ENCODE data around the gene SLC15A3. TPM values are rescaled to one million over a fixed set of nuclear protein-coding genes. Genes with fewer than 3 reads are reported as not detected.
A peak's percentile ranks its signal among the peaks of the same experiment; 100 is the strongest.

Gene SLC15A3
- total and polyA plus RNA-seq, 7 experiments from 2014 or later: 0.85 to 101 (median 10.2) TPM

GRCh38 chr11:60924906-60925853, 26.8 kb downstream of the SLC15A3 start:
- Mint-ChIP-seq H3K4me1 (peaks cover 8 to 17% (median 15%) of the 10 kb centered on the region in 7 donors), H3K36me3 (peaks cover 16 to 34% (median 23%) of the 10 kb centered on the region in 5 donors), H3K9me3 (no peaks in the 10 kb centered on the region), H3K27ac (peak overlapping the region in 1 of 9 donors; percentile 61), H3K4me3 (peak overlapping the region; percentile 52 to 76 (median 66)), H3K27me3 (peaks cover 5 to 39% (median 16%) of the 10 kb centered on the region in 5 donors)
- ChIA-PET POLR2A (no interaction called here), CTCF (no interaction called here)
- intact Hi-C loops (cut with micrococcal nuclease): no loop called here
- H3K27ac ChIP-seq (ENCODE audit: low read depth, low read length): no peak overlapping the region
- no peaks in the 10 kb centered on the region for H3K9me3 ChIP-seq (ENCODE audit: control insufficient read depth in 2 of 3, low read length in 3 of 3)
- peak overlapping the region; percentile 41 for H3K4me3 ChIP-seq (ENCODE audit: low read length)
- DNase-seq: no peak
- H3K27me3 ChIP-seq (ENCODE audit: control insufficient read depth in 2 of 2, insufficient read depth in 2 of 2, low read length in 2 of 2): peaks cover 4 to 6% of the 10 kb centered on the region in 2 donors
- peak; percentile 39 for ATAC-seq
- peaks cover 4 to 18% of the 10 kb centered on the region in 2 donors for H3K4me1 ChIP-seq (ENCODE audit: control insufficient read depth in 2 of 2, insufficient read depth in 2 of 2, low read length in 2 of 2)
- peaks cover 7 to 33% (median 14%) of the 10 kb centered on the region in 3 experiments for H3K36me3 ChIP-seq (ENCODE audit: control insufficient read depth in 2 of 3, insufficient read depth in 3 of 3, low read length in 3 of 3)

GRCh38 chr11:60924110-60924905, 27.7 kb downstream of the SLC15A3 start, which contains the start of gene TMEM132A:
TSS of gene TMEM132A (plus strand) at chr11:60924460. CDS start at chr11:60924634, 174 bp downstream.
- CTCF ChIA-PET: interaction anchor here (0.6 to 1.1 kb wide), 2 partner anchors 11 to 206 kb away, joined by 3 to 4 read pairs; partner anchors contain the start of gene TMEM109
- Mint-ChIP-seq H3K4me1 (peaks cover 8 to 17% (median 16%) of the 10 kb centered on the region in 7 donors), H3K36me3 (peaks cover 19 to 42% (median 32%) of the 10 kb centered on the region in 5 donors), H3K27ac (peak within 1 kb of the TSS in 2 of 9 donors; percentile 33 to 61), H3K9me3 (no peaks in the 10 kb centered on the region), H3K27me3 (peaks cover 5 to 30% (median 15%) of the 10 kb centered on the region in 5 donors), H3K4me3 (peak within 1 kb of the TSS; percentile 52 to 80 (median 68))
- H3K4me3 ChIP-seq (ENCODE audit: low read length): peak within 1 kb of the TSS; percentile 43
- H3K27ac ChIP-seq (ENCODE audit: low read depth, low read length): no peak within 1 kb of the TSS
- intact Hi-C loops (cut with micrococcal nuclease): no loop called here
- no peaks in the 10 kb centered on the region for H3K9me3 ChIP-seq (ENCODE audit: control insufficient read depth in 2 of 3, low read length in 3 of 3)
- H3K36me3 ChIP-seq (ENCODE audit: control insufficient read depth in 2 of 3, insufficient read depth in 3 of 3, low read length in 3 of 3): peaks cover 12 to 38% (median 20%) of the 10 kb centered on the region in 3 experiments
- peak; percentile 21 for ATAC-seq
- peaks cover 4 to 6% of the 10 kb centered on the region in 2 donors for H3K27me3 ChIP-seq (ENCODE audit: control insufficient read depth in 2 of 2, insufficient read depth in 2 of 2, low read length in 2 of 2)
- DNase-seq: peak in 3 of 9 donors; percentile 11 to 37 (median 24)
- POLR2A ChIA-PET: interaction anchor here (0.6 to 1.2 kb wide), 4 partner anchors 9 to 183 kb away, joined by 3 to 5 read pairs (median 3); partner anchors contain the start of genes PRPF19 and TMEM109
- H3K4me1 ChIP-seq (ENCODE audit: control insufficient read depth in 2 of 2, insufficient read depth in 2 of 2, low read length in 2 of 2): peaks cover 4 to 18% of the 10 kb centered on the region in 2 donors

- Mint-ChIP-seq H3K9me3 (no peaks in the 10 kb centered on the region), H3K27ac (no peak overlapping the region), H3K4me1 (peaks cover 8 to 19% (median 16%) of the 10 kb centered on the region in 7 donors), H3K27me3 (peaks cover 5 to 28% (median 15%) of the 10 kb centered on the region in 5 donors), H3K36me3 (peaks cover 19 to 43% (median 33%) of the 10 kb centered on the region in 5 donors), H3K4me3 (peak overlapping the region; percentile 42 to 80 (median 56))
- ChIA-PET POLR2A (interaction anchor here (0.8 to 1.2 kb wide), 4 partner anchors 9 to 183 kb away, joined by 3 to 5 read pairs (median 3); partner anchors contain the start of gene TMEM109), CTCF (interaction anchor here (0.6 to 1.1 kb wide), 4 partner anchors 10 to 432 kb away, joined by 3 to 5 read pairs (median 4); partner anchors contain the start of gene TMEM109)
- DNase-seq: no peak
- peaks cover 4 to 6% of the 10 kb centered on the region in 2 donors for H3K27me3 ChIP-seq (ENCODE audit: control insufficient read depth in 2 of 2, insufficient read depth in 2 of 2, low read length in 2 of 2)
- intact Hi-C loops (cut with micrococcal nuclease): loop anchor here in 1 of 2 donors (1.0 kb wide), 1 partner anchor 9 kb away; the partner anchor contains the start of gene TMEM109
- no peak overlapping the region for H3K27ac ChIP-seq (ENCODE audit: low read depth, low read length)
- ATAC-seq: no peak
- peaks cover 4 to 18% of the 10 kb centered on the region in 2 donors for H3K4me1 ChIP-seq (ENCODE audit: control insufficient read depth in 2 of 2, insufficient read depth in 2 of 2, low read length in 2 of 2)
- no peaks in the 10 kb centered on the region for H3K9me3 ChIP-seq (ENCODE audit: control insufficient read depth in 2 of 3, low read length in 3 of 3)
- H3K36me3 ChIP-seq (ENCODE audit: control insufficient read depth in 2 of 3, insufficient read depth in 3 of 3, low read length in 3 of 3): peaks cover 12 to 38% (median 21%) of the 10 kb centered on the region in 3 experiments
- peak overlapping the region; percentile 43 for H3K4me3 ChIP-seq (ENCODE audit: low read length)
Observed at GRCh38 chr11:60923800-60924109, 28.2 kb downstream of the SLC15A3 start.

- Mint-ChIP-seq H3K36me3 (peaks cover 19 to 44% (median 33%) of the 10 kb centered on the region in 5 donors), H3K4me3 (peak overlapping the region in 8 of 10 donors; percentile 37 to 76 (median 65)), H3K27ac (no peak overlapping the region), H3K9me3 (no peaks in the 10 kb centered on the region), H3K4me1 (peaks cover 8 to 19% (median 16%) of the 10 kb centered on the region in 7 donors), H3K27me3 (peaks cover 5 to 28% (median 15%) of the 10 kb centered on the region in 5 donors)
- CTCF ChIA-PET: interaction anchor here (0.6 to 1.1 kb wide), 3 partner anchors 10 to 433 kb away, joined by 3 to 5 read pairs (median 3); partner anchors contain the start of gene TMEM109
- intact Hi-C loops (cut with micrococcal nuclease): loop anchor here in 1 of 2 donors (1.0 kb wide), 1 partner anchor 9 kb away; the partner anchor contains the start of gene TMEM109
- DNase-seq (no peak), ATAC-seq (no peak)
- Histone ChIP-seq H3K36me3 (ENCODE audit: control insufficient read depth in 2 of 3, insufficient read depth in 3 of 3, low read length in 3 of 3) (peaks cover 12 to 38% (median 25%) of the 10 kb centered on the region in 3 experiments), H3K27ac (ENCODE audit: low read depth, low read length) (no peak overlapping the region), H3K9me3 (ENCODE audit: control insufficient read depth in 2 of 3, low read length in 3 of 3) (no peaks in the 10 kb centered on the region), H3K4me1 (ENCODE audit: control insufficient read depth in 2 of 2, insufficient read depth in 2 of 2, low read length in 2 of 2) (peaks cover 4 to 18% of the 10 kb centered on the region in 2 donors), H3K27me3 (ENCODE audit: control insufficient read depth in 2 of 2, insufficient read depth in 2 of 2, low read length in 2 of 2) (peaks cover 4 to 6% of the 10 kb centered on the region in 2 donors), H3K4me3 (ENCODE audit: low read length) (no peak overlapping the region)
- POLR2A ChIA-PET: interaction anchor here (0.9 to 1.2 kb wide), 3 partner anchors 8 to 10 kb away, joined by 3 to 5 read pairs (median 3); partner anchors contain the start of gene TMEM109
Observed at GRCh38 chr11:60923326-60923725, 28.6 kb downstream of the SLC15A3 start.

GRCh38 chr11:60922906-60923305, 29.1 kb downstream of the SLC15A3 start:
- ATAC-seq: no peak
- Mint-ChIP-seq H3K4me1 (peaks cover 12 to 21% (median 16%) of the 10 kb centered on the region in 7 donors), H3K27me3 (peaks cover 5 to 28% (median 15%) of the 10 kb centered on the region in 5 donors), H3K4me3 (no peak overlapping the region), H3K9me3 (no peaks in the 10 kb centered on the region), H3K36me3 (peaks cover 19 to 47% (median 33%) of the 10 kb centered on the region in 5 donors), H3K27ac (no peak overlapping the region)
- ChIA-PET CTCF (interaction anchor here (0.6 to 1.1 kb wide), 2 partner anchors 9 to 433 kb away, joined by 3 read pairs; partner anchors contain the start of gene TMEM109), POLR2A (interaction anchor here (1.0 kb wide), 1 partner anchor 10 kb away, joined by 3 read pairs; no protein-coding TSS in a partner anchor)
- no peak overlapping the region for H3K27ac ChIP-seq (ENCODE audit: low read depth, low read length)
- no peaks in the 10 kb centered on the region for H3K9me3 ChIP-seq (ENCODE audit: control insufficient read depth in 2 of 3, low read length in 3 of 3)
- peaks cover 12 to 38% (median 25%) of the 10 kb centered on the region in 3 experiments for H3K36me3 ChIP-seq (ENCODE audit: control insufficient read depth in 2 of 3, insufficient read depth in 3 of 3, low read length in 3 of 3)
- peaks cover 4 to 6% of the 10 kb centered on the region in 2 donors for H3K27me3 ChIP-seq (ENCODE audit: control insufficient read depth in 2 of 2, insufficient read depth in 2 of 2, low read length in 2 of 2)
- intact Hi-C loops (cut with micrococcal nuclease): loop anchor here in 1 of 2 donors (1.0 kb wide), 1 partner anchor 9 kb away; the partner anchor contains the start of gene TMEM109
- no peak for DNase-seq
- peaks cover 4 to 18% of the 10 kb centered on the region in 2 donors for H3K4me1 ChIP-seq (ENCODE audit: control insufficient read depth in 2 of 2, insufficient read depth in 2 of 2, low read length in 2 of 2)
- no peak overlapping the region for H3K4me3 ChIP-seq (ENCODE audit: low read length)
